Thyroid gland (tissue), 4 donors: ENCODE data around the gene UNC13C. TPM values are rescaled to one million over a fixed set of nuclear protein-coding genes. Genes with fewer than 3 reads are reported as not detected.

Source experiments
- DNase-seq, 2 donors: peaks; one replicate each; pipeline ENCODE4 v3.0.0-alpha.2; 2019
- H3K27ac ChIP-seq, 3 donors: fragments of 200-600 bp; sonication (generic); 1 replicate in 2 of 3; 2 replicates in 1 of 3; pipeline ENCODE4 v1.5.1; 2016 to 2019; ENCODE audit warnings: mild to moderate bottlenecking in 1 of 3, moderate library complexity in 1 of 3
- H3K27me3 ChIP-seq: fragments of 200-600 bp; sonication (generic); one replicate; pipeline ENCODE4 v1.5.1; 2019
- H3K36me3 ChIP-seq, 2 donors: fragments of 200-600 bp; sonication (generic); one replicate each; pipeline ENCODE4 v1.5.1; 2016 to 2019
- H3K4me1 ChIP-seq, 2 donors: fragments of 200-600 bp; sonication (generic); one replicate each; pipeline ENCODE4 v1.5.1; 2017 to 2019
- H3K4me3 ChIP-seq, 3 donors: fragments of 200-600 bp; sonication (generic); replicated peaks in 1 of 3; 1 replicate in 2 of 3; 2 replicates in 1 of 3; pipeline ENCODE4 v1.5.1; 2016; ENCODE audit warnings: mild to moderate bottlenecking in 1 of 3
- H3K9me3 ChIP-seq: fragments of 200-600 bp; sonication (generic); one replicate; pipeline ENCODE4 v1.5.1; 2017
- CTCF ChIP-seq, 6 experiments: fragments of 200-600 bp in 3 of 6; fragments of 450-650 bp in 3 of 6; sonication (generic) in 3 of 6; IDR thresholded peaks; one replicate each; pipeline ENCODE4 v1.5.1; 2016 to 2019; ENCODE audit warnings: antibody characterized with exemption in 6 of 6, mild to moderate bottlenecking in 2 of 6, inconsistent platforms in 1 of 6, moderate library complexity in 1 of 6
- POLR2A ChIP-seq, 2 donors: fragments of 450-650 bp; IDR thresholded peaks; one replicate each; pipeline ENCODE4 v1.6.1; 2017; ENCODE audit warnings: antibody characterized with exemption in 2 of 2, mild to moderate bottlenecking in 2 of 2, moderate library complexity in 1 of 2
- WGBS, 2 donors: methylation state at CpG; one replicate each; pipeline ENCODE4 v1.1.5; 2017; 5-methylcytosine and 5-hydroxymethylcytosine counted together
- intact Hi-C: fragments of 100-400 bp; cut with DNase I; formaldehyde crosslinking; loops from one replicate; pipeline ENCODE4 v1.15.1; 2023
- total RNA-seq, 4 donors: library from RNA; depleted of rRNA; stranded (reverse); fragments of >200 nt; gene quantifications; one replicate each; pipeline ENCODE4 v1.2.3, GENCODE V29; 2016

UNC13C gene
- total RNA-seq, 4 donors from 2014 or later, result 1.1 to 10.6 (median 7.5) TPM

GRCh38 chr15:53987480-53987879, 9.2 kb downstream of the UNC13C start:
- TF ChIP-seq CTCF (IDR thresholded peaks at IDR 0.05) (no peak), POLR2A (IDR thresholded peaks at IDR 0.05) (no peak)
- no peaks in the 10 kb centered on the region for H3K9me3 ChIP-seq
- no peak for DNase-seq
- no peaks in the 10 kb centered on the region for H3K27me3 ChIP-seq
- no peak overlapping the region for H3K27ac ChIP-seq
- 85 to 88% methylated on average over 2 of the region's 2 CpGs for WGBS, 2 donors
- no peak overlapping the region for H3K4me3 ChIP-seq
- no peaks in the 10 kb centered on the region for H3K4me1 ChIP-seq
- H3K36me3 ChIP-seq, result no peaks in the 10 kb centered on the region
- intact Hi-C loops, result no loop called here

GRCh38 chr15:54007256-54007655, 29.0 kb downstream of the UNC13C start:
- H3K4me1 ChIP-seq, result no peaks in the 10 kb centered on the region
- no peak overlapping the region for H3K4me3 ChIP-seq
- H3K36me3 ChIP-seq, result no peaks in the 10 kb centered on the region
- DNase-seq, result no peak
- intact Hi-C loops, result no loop called here
- no peaks in the 10 kb centered on the region for H3K9me3 ChIP-seq
- WGBS, 2 donors, result 94 to 98% methylated on average over 2 of the region's 2 CpGs
- TF ChIP-seq POLR2A (IDR thresholded peaks at IDR 0.05), result no peak
- TF ChIP-seq CTCF (IDR thresholded peaks at IDR 0.05), result no peak
- no peaks in the 10 kb centered on the region for H3K27me3 ChIP-seq
- no peak overlapping the region for H3K27ac ChIP-seq

- DNase-seq, result no peak
- Histone ChIP-seq H3K4me1 (no peaks in the 10 kb centered on the region), H3K36me3 (no peaks in the 10 kb centered on the region), H3K27me3 (no peaks in the 10 kb centered on the region), H3K9me3 (no peaks in the 10 kb centered on the region), H3K27ac (no peak overlapping the region), H3K4me3 (no peak overlapping the region)
- no peak for TF ChIP-seq CTCF (IDR thresholded peaks at IDR 0.05)
- TF ChIP-seq POLR2A (IDR thresholded peaks at IDR 0.05), result no peak
- intact Hi-C loops, result no loop called here
- 78 to 87% methylated on average over 1 of the region's 1 CpG for WGBS, 2 donors
These were observed 33.4 kb downstream of the UNC13C start for GRCh38 chr15:54011656-54012055.

GRCh38 chr15:54014067-54014655, 35.9 kb downstream of the UNC13C start:
- 62 to 76% methylated on average over 4 of the region's 4 CpGs for WGBS, 2 donors
- TF ChIP-seq CTCF (IDR thresholded peaks at IDR 0.05), result no peak
- no peak for TF ChIP-seq POLR2A (IDR thresholded peaks at IDR 0.05)
- H3K4me1 ChIP-seq, result no peaks in the 10 kb centered on the region
- no peak overlapping the region for H3K4me3 ChIP-seq
- H3K27ac ChIP-seq, result no peak overlapping the region
- H3K36me3 ChIP-seq, result no peaks in the 10 kb centered on the region
- H3K27me3 ChIP-seq, result no peaks in the 10 kb centered on the region
- DNase-seq, result no peak
- intact Hi-C loops, result no loop called here
- H3K9me3 ChIP-seq, result no peaks in the 10 kb centered on the region

- no peak overlapping the region for H3K27ac ChIP-seq
- DNase-seq, result no peak
- H3K27me3 ChIP-seq, result no peaks in the 10 kb centered on the region
- no peaks in the 10 kb centered on the region for H3K36me3 ChIP-seq
- H3K9me3 ChIP-seq, result no peaks in the 10 kb centered on the region
- no peaks in the 10 kb centered on the region for H3K4me1 ChIP-seq
- intact Hi-C loops, result no loop called here
- TF ChIP-seq POLR2A (IDR thresholded peaks at IDR 0.05) (no peak), CTCF (IDR thresholded peaks at IDR 0.05) (no peak)
- no peak overlapping the region for H3K4me3 ChIP-seq
- WGBS, 2 donors, result 85 to 95% methylated on average over 1 of the region's 1 CpG
These were observed 39.0 kb downstream of the UNC13C start for GRCh38 chr15:54017251-54017650.
